ENCODE data around the gene ZNHIT3. TPM values are rescaled to one million over a fixed set of nuclear protein-coding genes. Genes with fewer than 3 reads are reported as not detected.
A peak's percentile ranks its signal among the peaks of the same experiment; 100 is the strongest.

Gene ZNHIT3
- total RNA-seq, 1 donor from 2014 or later, result 37.2 TPM

- TF ChIP-seq CTCF (IDR thresholded peaks at IDR 0.05; ENCODE audit: unreplicated experiment), result no peak
- DNase-seq (ENCODE audit: low spot score in 2 of 2, unreplicated experiment in 2 of 2), result peak in 1 of 2 experiments; percentile 11
- H3K4me1 Mint-ChIP-seq, result no peaks in the 10 kb centered on the region
- peaks cover 44% of the 10 kb centered on the region for H3K36me3 Mint-ChIP-seq
- H3K9me3 Mint-ChIP-seq, result no peaks in the 10 kb centered on the region
- H3K4me3 Mint-ChIP-seq, result no peak overlapping the region
- H3K27me3 Mint-ChIP-seq (ENCODE audit: low read depth), result no peaks in the 10 kb centered on the region
- H3K27ac Mint-ChIP-seq, result no peak overlapping the region
Measured at GRCh38 chr17:36524428-36524876, 38.0 kb downstream of the ZNHIT3 start.

- no peak for TF ChIP-seq CTCF (IDR thresholded peaks at IDR 0.05; ENCODE audit: unreplicated experiment)
- Mint-ChIP-seq H3K36me3 (peaks cover 43% of the 10 kb centered on the region), H3K27me3 (ENCODE audit: low read depth) (no peaks in the 10 kb centered on the region), H3K4me3 (no peak overlapping the region), H3K27ac (no peak overlapping the region), H3K9me3 (no peaks in the 10 kb centered on the region), H3K4me1 (no peaks in the 10 kb centered on the region)
- peak in 1 of 2 experiments; percentile 19 for DNase-seq (ENCODE audit: low spot score in 2 of 2, unreplicated experiment in 2 of 2)
Measured at GRCh38 chr17:36525113-36525512, 38.6 kb downstream of the ZNHIT3 start.

GRCh38 chr17:36525888-36526287, 39.4 kb downstream of the ZNHIT3 start:
- peak in 1 of 2 experiments; percentile 14 for DNase-seq (ENCODE audit: low spot score in 2 of 2, unreplicated experiment in 2 of 2)
- no peaks in the 10 kb centered on the region for H3K9me3 Mint-ChIP-seq
- no peak overlapping the region for H3K27ac Mint-ChIP-seq
- no peaks in the 10 kb centered on the region for H3K27me3 Mint-ChIP-seq (ENCODE audit: low read depth)
- H3K36me3 Mint-ChIP-seq, result peaks cover 36% of the 10 kb centered on the region
- no peaks in the 10 kb centered on the region for H3K4me1 Mint-ChIP-seq
- no peak overlapping the region for H3K4me3 Mint-ChIP-seq
- TF ChIP-seq CTCF (IDR thresholded peaks at IDR 0.05; ENCODE audit: unreplicated experiment), result no peak

- Mint-ChIP-seq H3K4me1 (no peaks in the 10 kb centered on the region), H3K27ac (no peak overlapping the region), H3K36me3 (peaks cover 42% of the 10 kb centered on the region), H3K4me3 (no peak overlapping the region), H3K27me3 (ENCODE audit: low read depth) (no peaks in the 10 kb centered on the region), H3K9me3 (no peaks in the 10 kb centered on the region)
- DNase-seq (ENCODE audit: low spot score in 2 of 2, unreplicated experiment in 2 of 2), result peak in 1 of 2 experiments; percentile 16
- no peak for TF ChIP-seq CTCF (IDR thresholded peaks at IDR 0.05; ENCODE audit: unreplicated experiment)
Measured at GRCh38 chr17:36527621-36528250, 41.3 kb downstream of the ZNHIT3 start.

- peaks cover 36% of the 10 kb centered on the region for H3K36me3 Mint-ChIP-seq
- TF ChIP-seq CTCF (IDR thresholded peaks at IDR 0.05; ENCODE audit: unreplicated experiment), result no peak
- H3K4me1 Mint-ChIP-seq, result peaks cover 4% of the 10 kb centered on the region
- H3K27ac Mint-ChIP-seq, result no peak overlapping the region
- no peaks in the 10 kb centered on the region for H3K9me3 Mint-ChIP-seq
- no peaks in the 10 kb centered on the region for H3K27me3 Mint-ChIP-seq (ENCODE audit: low read depth)
- H3K4me3 Mint-ChIP-seq, result no peak overlapping the region
- no peak for DNase-seq (ENCODE audit: low spot score in 2 of 2, unreplicated experiment in 2 of 2)
Measured at GRCh38 chr17:36529121-36529520, 42.6 kb downstream of the ZNHIT3 start.
